ENCODE data around the gene C10orf143.
"Not testable (repeated sequence)": the region's sequence is repeated elsewhere in the genome, so short reads cannot be mapped to it uniquely, and the experiment has no call there.

The C10orf143 gene

GRCh38 chr10:130111113-130111851 is 652 bp upstream of the C10orf143 start:
- peak; percentile 98 for DNase-seq (ENCODE audit: low read depth)

- DNase-seq (ENCODE audit: low read depth), result peak; percentile 83
These were observed 809 bp downstream of the C10orf143 start for GRCh38 chr10:130109796-130110245.

- no peak for DNase-seq (ENCODE audit: low read depth)
These were observed 1.6 kb downstream of the C10orf143 start for GRCh38 chr10:130108934-130109604.

GRCh38 chr10:130108146-130108545 is 2.5 kb downstream of the C10orf143 start:
- not testable (repeated sequence) for DNase-seq (ENCODE audit: low read depth)

GRCh38 chr10:130105724-130106123 is 4.9 kb downstream of the C10orf143 start:
- no peak for DNase-seq (ENCODE audit: low read depth)

- DNase-seq (ENCODE audit: low read depth), result no peak
These were observed 11.3 kb downstream of the C10orf143 start for GRCh38 chr10:130099344-130099743.

- DNase-seq (ENCODE audit: low read depth), result not testable (repeated sequence)
These were observed 20.1 kb downstream of the C10orf143 start for GRCh38 chr10:130090565-130090964.

- no peak for DNase-seq (ENCODE audit: low read depth)
These were observed 30.2 kb downstream of the C10orf143 start for GRCh38 chr10:130080461-130080814.

GRCh38 chr10:130079614-130080460 is 30.8 kb downstream of the C10orf143 start:
- DNase-seq (ENCODE audit: low read depth), result no peak

GRCh38 chr10:130078120-130078519 is 32.5 kb downstream of the C10orf143 start:
- no peak for DNase-seq (ENCODE audit: low read depth)

GRCh38 chr10:130076681-130077080 is 33.9 kb downstream of the C10orf143 start:
- no peak for DNase-seq (ENCODE audit: low read depth)

GRCh38 chr10:130074639-130075038 is 36.0 kb downstream of the C10orf143 start:
- peak; percentile 30 for DNase-seq (ENCODE audit: low read depth)

GRCh38 chr10:130073912-130074311 is 36.7 kb downstream of the C10orf143 start:
- DNase-seq (ENCODE audit: low read depth), result no peak

- DNase-seq (ENCODE audit: low read depth), result no peak
These were observed 38.4 kb downstream of the C10orf143 start for GRCh38 chr10:130072247-130072646.

- no peak for DNase-seq (ENCODE audit: low read depth)
These were observed 42.7 kb downstream of the C10orf143 start for GRCh38 chr10:130067893-130068292.

- no peak for DNase-seq (ENCODE audit: low read depth)
These were observed 43.9 kb downstream of the C10orf143 start for GRCh38 chr10:130066743-130067142.

GRCh38 chr10:130065251-130065650 is 45.4 kb downstream of the C10orf143 start:
- DNase-seq (ENCODE audit: low read depth), result no peak

GRCh38 chr10:130064783-130065182 is 45.8 kb downstream of the C10orf143 start:
- no peak for DNase-seq (ENCODE audit: low read depth)

- DNase-seq (ENCODE audit: low read depth), result no peak
These were observed 47.7 kb downstream of the C10orf143 start for GRCh38 chr10:130062976-130063375.

GRCh38 chr10:130062201-130062600 is 48.4 kb downstream of the C10orf143 start:
- DNase-seq (ENCODE audit: low read depth), result no peak

- DNase-seq (ENCODE audit: low read depth), result no peak
These were observed 48.9 kb downstream of the C10orf143 start for GRCh38 chr10:130061760-130062159.

GRCh38 chr10:130054021-130054420 is 56.6 kb downstream of the C10orf143 start:
- no peak for DNase-seq (ENCODE audit: low read depth)

- DNase-seq (ENCODE audit: low read depth), result no peak
These were observed 57.1 kb downstream of the C10orf143 start for GRCh38 chr10:130053561-130053960.

Data from ELR (cell line).